Left forelimb (tissue), 1 donor: Measurements from ENCODE around the gene MYO3B.

Experiments used
- DNase-seq: peaks from one replicate; pipeline ENCODE4 v3.0.0-alpha.2; 2018; ENCODE audit warnings: low spot score

Gene MYO3B

DNA sequence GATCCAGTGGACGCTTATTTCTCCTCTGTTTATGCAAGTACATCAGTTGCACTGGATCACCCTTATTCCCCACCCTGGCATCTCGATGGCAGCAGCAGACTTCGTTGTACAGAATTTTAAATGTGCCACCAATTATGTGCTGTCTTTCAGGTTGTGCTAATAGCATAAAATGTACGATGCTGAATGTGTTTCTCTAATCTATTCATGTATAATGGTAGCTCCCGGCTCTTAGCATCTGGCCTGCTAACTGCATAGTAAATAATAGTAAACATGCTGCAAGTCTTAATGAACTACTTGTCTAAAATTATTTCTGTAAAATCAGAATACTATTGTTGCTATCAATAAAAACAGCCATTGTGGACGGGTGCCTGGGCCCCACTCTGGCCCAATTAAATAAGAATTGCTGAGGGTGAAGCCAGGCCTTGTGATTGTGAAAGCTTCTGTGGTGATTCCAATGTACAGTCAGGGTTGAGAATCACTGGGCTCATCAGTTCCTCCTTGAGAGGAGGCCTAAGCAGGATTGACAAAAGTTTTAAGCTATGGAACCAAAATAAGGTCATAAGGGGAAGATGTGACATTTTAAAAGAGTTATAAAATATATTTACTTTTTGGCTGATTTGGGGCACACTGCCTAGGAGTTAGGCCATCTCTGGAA, 14.4 kb upstream of the MYO3B start:
- DNase-seq = no peak

DNA sequence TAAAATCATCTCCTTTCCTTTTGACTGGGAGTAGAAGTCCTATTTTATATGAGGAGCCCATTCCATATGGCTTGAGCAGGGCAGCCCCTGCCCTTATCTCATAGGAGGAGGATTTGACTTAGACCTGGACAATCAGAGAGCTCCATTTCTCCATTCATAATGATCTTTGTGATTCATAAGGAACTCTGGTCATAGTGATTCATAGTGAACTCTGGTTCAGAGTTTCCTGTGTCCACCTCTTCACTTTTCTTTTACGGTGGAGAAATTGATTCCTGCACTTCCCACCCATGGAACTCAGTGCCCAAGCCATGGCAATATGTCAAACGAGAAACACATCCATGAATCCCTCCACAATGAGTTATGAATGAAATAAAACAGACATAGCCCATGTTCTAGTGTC, 12.8 kb upstream of the MYO3B start:
- DNase-seq = no peak

DNA sequence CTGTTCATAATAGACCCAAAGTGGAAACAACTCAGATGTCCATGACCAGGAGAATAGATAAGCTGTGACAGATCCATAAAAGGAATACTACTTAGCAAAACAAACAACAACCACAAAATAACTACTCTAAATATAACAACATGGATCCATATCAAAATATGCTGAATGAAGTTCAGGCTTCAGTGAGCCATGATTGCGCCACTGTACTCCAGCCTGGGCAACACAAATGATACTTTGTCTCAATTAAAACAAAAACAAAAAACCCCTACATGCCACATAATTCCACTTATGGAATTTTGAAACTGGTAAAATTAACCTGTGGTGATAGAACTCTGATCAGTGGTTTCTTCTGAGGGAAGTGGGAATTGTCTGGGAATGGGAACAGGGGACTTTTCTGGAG, 11.2 kb upstream of the MYO3B start:
- DNase-seq = no peak

DNA sequence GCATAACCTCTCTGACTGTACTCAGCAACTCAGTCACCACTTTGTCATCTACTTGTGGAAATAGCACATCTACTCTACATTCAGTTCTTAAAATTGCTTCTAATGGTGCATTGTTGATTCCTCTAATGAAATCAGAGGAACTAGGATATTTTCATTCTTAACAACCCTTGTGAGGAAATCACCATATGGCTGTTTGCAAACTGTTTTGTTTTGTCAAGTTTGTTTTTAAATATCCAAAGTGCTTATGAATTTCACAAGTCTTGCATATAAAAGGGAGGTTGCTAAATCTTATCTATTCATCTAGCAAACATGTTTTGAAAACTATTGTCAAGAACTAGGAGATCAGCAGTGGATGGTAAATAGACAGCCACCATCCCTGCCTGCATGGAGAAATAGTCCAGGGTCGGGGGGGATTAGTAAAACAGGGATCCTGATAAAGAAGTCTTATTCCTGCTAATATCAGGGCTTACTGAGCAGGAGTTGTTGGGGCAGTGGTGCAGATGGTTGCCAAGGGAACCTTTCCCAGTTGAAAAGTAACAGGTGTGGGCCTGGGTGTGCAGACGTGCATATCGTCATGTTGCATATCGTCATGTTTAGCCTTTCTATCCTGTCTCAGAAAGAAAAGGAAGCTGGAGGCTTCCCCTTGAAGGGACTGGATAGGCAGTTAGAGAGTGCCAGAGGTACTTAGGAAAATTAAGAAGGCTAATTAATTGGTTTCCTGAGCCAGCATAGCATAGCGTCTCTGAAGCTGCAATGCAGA, 7.5 kb upstream of the MYO3B start:
- DNase-seq = no peak

DNA sequence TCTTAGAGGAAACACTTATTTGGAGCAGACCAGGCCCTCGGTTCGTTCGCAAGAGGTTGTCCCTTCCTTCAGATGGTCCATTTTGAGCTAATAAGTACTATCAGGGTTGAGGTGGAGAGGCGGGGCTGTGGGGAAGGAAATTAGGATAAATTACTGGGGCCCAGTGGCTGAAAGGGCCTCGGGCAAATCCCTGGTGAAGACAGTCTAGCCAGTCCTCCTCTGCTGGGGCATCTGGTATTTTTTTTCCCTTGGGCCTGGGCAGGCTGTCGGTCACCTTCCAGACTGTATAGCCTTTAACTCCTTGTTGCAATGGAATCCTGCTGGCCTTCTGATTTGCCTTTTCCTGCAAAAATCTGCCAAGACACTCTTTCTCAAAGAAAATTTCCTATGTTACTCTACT, 1.7 kb upstream of the MYO3B start:
- DNase-seq = no peak

DNA sequence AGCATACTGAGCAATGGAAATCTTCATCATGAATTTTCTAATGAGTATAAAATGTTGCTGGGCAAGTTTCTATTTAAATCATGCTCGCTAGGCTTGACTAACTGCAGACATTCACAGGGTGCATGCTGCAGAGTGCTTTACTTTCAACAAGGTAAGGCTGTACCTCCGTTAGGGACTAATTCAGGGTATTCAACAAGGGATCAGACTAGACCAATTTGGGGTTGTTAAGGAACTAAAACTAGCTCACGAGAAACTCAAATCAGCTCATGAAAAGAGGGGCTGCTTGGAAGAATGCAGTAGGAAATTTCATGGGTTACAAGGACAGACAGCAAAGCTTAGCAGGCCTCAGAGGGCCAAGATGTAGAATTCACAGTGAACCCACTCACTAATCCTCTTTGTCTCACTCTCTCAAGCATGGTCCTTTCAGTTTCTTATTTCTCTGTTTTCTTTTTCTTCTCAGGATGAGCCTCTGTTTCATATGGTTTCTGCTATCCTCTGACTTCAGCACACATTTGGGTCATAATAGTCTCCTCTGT, 2.2 kb downstream of the MYO3B start:
- DNase-seq = no peak

DNA sequence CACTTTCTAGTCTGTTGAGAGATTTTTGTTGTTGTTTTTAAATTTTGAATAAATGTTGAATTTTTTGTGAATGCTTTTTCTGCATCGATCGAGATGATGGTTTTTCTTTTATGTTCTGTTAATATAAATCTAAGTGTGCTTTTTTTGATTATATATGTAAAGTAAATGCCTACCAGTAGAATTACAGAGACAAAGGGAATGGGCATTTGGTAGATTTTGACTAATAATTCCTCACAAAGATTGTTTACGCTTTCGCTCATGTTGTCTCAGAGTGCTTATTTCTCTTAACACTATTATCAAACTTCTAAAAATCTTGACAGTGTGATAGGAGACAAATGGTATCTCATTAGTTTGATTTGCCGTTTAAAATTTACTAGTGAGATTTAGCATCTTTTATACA, 3.7 kb downstream of the MYO3B start:
- DNase-seq = no peak

DNA sequence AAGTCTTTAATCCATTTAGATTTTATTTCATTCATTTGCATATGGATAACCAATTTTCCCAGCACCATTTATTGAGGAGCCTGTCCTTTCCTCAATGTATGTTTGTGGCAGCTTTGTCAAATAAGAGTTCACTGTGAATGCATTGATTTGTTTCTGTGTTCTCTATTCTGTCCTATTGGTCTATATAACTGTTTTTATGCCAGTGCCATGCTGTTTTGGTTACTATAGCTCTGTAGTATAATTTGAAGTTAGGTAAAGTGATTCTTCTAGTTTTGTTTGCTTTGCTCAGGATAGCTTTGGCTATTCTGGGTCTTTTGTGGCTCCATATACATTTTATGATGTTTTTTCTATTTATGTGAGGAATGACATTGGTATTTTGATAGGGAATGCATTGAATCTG, 7.4 kb downstream of the MYO3B start:
- DNase-seq = no peak

DNA sequence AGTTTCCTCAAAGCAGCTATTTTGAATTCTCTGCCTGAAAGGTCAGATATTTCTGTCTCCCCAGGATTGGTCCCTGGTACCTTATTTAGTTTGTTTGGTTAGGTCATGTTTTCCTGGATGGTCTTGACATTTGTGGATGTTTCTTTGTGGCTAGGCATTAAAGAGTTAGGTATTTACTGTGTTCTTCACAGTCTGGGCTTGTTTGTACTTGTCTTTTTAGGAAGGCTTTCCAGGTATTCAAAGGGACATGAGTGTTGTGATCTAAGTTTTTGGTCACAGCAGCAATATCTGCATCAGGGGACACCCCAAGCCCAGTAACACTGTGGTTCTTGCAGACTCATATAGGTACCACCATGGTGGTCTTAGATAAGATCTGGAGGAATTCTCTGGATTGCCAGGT, 11.8 kb downstream of the MYO3B start:
- no peak for DNase-seq

DNA sequence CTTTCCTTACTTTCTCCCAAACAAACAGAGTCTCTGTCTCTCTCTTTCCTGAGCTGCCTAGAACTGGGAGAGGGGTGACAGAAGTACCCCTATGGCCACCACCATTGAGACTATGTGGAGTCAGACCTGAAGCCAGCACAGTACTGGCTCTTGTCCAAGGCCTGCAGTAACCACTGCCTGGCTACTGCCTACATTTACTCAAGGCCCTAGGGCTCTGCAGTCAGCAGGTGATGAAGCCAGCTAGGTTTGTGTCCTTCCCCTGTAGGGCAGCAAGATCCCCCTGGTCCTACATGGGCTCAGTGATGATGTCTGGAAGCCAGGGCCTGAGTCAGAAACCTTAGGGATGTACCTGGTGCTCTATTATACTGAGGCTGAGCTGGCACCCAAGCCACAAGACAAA, 12.2 kb downstream of the MYO3B start:
- no peak for DNase-seq

DNA sequence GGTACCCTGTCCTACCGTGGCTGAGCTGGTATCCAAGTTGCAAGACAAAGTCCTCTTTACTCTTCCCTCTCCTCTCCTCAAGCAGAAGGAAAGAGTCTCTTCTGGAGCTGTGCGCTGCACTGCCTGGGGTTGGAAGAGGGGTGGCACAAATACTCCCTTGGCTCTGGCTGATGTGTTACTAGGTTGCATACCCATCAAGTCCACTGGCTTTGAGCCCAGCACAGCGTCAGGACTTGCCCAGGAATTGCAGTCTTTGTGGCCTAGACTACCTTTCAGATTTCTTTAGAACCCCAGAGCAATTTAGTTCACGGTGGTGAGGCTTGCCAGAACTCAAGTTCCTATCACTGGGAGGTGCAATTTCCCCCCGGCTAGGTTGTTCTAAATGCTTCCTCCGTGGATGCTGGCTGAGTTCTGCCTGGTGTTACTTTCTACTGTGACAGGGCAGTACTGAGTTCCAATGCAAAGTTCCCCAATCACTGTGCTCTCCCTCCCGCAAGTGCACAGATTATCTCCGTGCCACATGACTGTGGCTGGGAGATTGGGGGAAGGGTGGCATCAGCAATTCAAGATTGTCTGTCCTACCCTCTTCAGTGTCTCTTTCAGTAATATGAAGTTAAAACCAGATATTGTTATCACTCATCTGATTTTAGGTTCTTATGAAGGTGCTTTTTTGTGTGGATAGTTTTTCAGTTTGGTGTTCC, 13.4 kb downstream of the MYO3B start:
- DNase-seq = no peak

DNA sequence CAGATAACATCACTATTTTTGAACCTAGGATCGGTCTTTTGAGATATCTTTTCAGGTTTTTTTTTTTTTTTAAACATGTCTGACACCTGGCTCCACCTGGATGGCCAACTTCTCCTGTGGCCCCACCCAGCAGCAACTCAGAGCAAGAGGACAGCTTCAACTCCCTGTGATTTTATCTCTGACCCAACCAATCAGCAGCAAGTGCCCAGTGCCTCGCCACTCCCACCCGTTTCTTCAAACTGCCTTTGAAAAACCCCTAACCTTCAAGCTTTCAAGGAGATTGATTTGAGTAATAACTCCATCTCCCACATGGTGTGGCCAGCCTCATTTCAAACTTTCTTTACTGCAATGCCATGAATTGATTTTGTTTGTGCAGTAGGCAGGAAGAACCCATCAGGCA, 19.0 kb downstream of the MYO3B start:
- no peak for DNase-seq

DNA sequence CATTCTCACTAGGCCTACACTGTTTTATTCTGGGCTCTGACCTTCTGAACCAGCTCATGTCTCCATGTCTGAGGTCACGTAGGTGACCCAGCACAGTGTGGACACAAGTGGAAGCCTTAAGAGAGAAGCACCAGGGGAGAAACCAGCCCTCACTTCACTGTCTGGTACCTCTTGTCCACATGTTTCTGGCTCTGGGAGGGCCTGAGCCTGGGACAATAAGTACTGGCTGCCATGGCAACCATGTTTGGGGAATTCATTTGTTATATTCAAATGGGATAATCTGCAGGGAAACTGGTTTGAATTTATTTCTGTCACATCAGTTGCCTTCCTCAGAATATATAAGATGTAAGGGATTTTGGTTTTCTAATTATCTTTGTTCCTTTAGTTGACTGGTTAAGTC, 23.3 kb downstream of the MYO3B start:
- no peak for DNase-seq

DNA sequence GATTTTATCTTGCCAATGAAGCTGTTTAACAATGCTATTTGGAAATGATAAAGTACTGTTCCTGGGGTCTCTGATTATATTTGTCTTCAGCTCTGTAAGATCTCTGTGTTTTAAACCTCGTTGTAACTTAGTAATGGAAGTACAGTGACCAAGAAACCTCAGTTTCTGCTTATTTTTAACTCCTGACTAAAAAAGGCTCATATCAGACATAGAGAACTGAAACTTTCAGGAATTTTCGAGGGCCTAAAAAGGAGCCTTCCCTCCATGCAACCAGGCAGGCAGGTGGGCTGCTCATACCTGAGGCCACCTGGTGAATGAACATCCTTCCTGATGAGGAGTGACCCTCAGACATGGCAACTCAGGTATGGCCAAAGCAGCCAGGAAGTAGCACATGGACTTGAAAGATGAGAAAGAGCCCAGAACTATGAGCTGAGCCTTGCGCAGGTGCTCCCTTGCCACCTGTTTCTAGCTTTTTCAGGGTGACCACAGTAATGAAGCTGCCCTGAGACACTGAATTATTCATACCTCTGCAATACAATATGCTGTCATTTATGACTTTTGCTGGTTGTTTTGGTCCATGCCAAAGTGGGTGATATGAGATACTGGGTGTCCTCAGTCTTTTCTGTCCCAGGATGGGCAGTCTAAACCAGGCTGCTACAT, 23.9 kb downstream of the MYO3B start:
- DNase-seq = no peak

DNA sequence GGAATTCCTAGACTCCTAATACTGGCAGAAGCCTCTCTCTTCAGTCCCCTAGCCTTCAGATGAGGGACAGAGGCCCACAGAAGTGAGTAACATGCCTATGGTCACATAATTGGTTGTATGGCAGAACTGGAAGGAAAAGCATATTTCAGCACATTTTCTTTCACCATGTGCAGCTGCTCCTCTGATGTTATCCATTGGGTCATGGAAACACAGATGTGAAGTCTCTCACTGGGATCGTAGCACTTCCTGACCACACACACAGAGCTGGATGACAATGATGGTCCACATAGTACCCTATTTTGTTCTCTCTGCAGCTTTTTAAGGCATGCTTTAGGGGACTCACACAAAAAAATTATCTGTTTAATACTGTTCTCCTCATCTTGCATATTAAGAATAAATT, 24.5 kb downstream of the MYO3B start:
- DNase-seq = no peak

DNA sequence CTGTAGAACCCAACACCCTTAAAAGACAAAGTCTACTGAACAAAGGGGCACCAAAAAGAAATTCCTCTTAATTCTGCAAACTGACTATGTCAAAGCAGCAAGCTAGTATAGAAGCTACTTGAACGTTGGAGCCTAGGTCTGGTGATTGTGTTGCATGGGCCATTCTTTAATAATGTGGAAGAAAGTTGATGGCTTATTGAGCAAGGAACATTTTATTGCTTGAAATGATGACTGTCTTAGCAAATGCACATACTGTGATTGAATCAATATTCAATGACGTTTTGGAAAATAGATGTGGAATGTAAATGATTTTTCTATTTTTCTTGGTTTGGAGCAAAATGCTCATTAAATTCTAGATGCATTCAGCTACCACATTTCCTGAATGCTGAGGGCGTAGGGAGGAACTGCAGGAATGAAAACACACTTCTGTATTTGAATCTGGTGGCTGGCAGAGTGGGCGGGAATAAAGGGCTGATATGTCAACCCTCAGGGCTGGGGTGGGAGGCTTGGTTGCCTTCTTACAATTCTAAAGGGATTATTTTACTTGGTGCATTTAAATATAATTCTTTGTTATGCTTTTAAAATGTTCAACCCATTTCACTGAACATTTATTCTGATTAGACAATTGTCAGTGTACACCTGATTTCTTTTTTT, 26.5 kb downstream of the MYO3B start:
- DNase-seq = no peak

DNA sequence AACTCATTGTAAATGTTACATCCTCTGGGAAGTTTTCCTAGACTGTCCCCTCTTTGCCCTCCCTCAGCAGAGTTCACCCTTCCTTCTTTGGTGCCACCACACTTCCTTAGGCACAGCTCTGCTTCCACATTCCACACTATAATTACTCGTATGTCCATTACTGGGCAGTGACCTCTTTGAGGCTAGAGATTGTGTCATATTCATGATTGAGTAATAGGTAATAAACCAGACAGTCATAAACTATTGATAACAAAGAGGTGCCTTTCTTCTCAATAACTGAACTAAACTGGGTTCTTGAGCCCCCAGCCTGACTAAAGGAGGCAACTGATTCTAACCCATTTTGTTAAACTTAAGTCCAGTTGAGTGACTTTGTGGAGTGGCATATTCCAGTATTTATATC, 28.3 kb downstream of the MYO3B start:
- DNase-seq = no peak

DNA sequence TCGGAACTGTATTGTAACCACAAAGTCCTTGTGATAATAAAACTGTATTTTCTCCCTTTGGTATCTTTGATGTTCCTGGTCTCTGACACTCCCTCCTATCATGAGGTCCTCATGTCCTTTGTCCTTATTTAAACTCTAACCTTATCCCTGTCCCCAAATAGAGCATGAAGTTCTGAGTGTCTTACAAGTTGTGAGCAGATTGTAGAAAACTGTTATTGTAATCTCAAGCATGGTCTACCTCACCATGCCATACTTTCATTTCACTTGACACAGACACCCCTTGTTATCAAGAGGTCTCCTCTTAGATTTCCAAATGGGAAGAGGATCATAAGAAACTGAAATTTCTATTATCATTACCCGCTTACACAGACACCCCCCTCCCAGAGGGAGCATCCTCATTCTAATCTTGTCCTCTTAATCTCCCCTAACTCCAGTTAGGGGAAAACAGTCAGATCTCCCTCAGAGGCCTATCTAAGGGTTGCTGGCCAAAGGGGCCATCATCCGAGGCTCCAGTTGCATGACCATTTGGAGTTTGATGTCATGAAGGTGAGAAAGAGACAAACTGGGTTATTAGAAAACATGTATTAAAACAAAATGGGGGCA, 29.0 kb downstream of the MYO3B start:
- no peak for DNase-seq

DNA sequence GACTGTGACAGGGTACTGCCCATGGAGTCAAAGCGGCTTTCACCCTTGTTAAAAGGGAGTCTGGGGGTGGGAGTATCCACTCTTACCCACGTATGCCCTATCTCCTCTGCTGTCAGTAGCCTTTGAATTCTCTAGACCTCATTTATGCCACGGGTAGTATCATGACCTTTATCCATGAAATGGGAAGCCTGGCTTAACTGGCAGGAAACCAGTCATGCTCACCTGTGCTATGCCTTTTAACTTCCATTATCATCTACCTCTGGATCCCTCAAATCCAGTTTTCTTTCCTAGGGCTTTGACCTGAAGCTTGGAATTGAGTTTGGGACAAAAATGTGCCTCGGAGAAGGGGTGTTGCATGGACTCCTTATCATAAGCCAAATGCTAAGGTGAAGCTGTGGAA, 30.0 kb downstream of the MYO3B start:
- DNase-seq = no peak

DNA sequence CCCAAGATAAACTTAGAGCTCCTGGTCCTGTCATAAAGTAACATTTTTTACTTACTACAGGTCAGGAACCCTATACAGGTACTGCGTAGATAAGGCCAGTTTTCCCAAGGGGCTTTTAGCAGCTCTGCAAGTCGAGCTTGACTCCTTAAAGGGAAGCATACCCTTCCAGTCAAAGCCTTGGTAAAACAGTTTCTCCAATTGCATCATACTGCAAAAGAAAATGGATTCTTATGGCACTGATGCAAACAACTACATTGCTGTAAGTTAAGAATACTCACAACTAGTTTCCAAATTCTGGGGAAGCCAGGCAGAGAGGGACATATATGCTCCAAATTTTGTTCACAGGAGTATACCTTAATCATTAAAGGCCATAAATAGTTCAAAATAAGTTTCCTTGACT, 31.0 kb downstream of the MYO3B start:
- DNase-seq = no peak

DNA sequence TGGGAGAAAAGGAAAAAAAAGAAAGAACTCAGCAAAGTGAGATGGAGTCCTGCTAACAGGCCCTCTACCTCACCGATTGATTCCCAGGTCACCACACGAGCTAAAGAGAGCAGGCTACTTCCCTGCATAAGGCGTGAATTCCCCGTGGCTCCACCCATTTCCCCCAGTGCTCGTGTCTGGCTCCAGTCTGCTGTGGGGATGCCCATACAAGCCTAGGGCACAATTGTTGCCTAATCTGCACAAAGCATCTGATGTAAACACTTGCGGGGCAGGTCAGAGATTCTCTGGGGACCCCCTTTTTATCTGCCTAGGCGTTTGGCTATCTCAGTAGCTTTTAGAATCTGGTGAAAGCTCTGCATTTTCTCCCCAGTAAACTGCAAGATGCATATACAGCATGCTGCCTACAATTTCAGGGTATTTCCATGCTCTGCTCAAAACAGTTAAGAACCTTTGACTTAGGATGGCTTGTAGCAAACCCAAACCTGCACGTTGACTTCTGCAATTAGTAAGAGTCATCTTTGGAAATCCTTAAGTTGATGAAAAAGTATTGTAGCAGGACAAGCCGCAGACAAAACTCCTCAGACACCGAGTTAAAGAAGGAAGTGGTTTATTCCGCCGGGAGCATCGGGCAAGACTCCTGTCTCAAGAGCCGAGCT, 34.8 kb downstream of the MYO3B start:
- no peak for DNase-seq
